Putamen (tissue), 1 donor: ENCODE results near the gene GEMIN4.
"Not testable (repeated sequence)": the region's sequence is repeated elsewhere in the genome, so short reads cannot be mapped to it uniquely, and the experiment has no call there.

Source experiments
- DNase-seq: peaks from one replicate; pipeline ENCODE4 v3.0.0-alpha.2; 2016; ENCODE audit warnings: low spot score

GEMIN4 gene

GRCh38 chr17:778096-778495, 26.0 kb upstream of the GEMIN4 start:
- DNase-seq = no peak

GRCh38 chr17:774313-774584, 22.2 kb upstream of the GEMIN4 start:
- DNase-seq = no peak

- no peak for DNase-seq
Observed at GRCh38 chr17:773467-774312, 21.6 kb upstream of the GEMIN4 start.

- no peak for DNase-seq
Observed at GRCh38 chr17:773016-773415, 21.0 kb upstream of the GEMIN4 start.

GRCh38 chr17:767076-767475, 15.0 kb upstream of the GEMIN4 start:
- DNase-seq = no peak

GRCh38 chr17:760371-760770, 8.3 kb upstream of the GEMIN4 start:
- no peak for DNase-seq

- DNase-seq = no peak
Observed at GRCh38 chr17:759964-760363, 7.9 kb upstream of the GEMIN4 start.

GRCh38 chr17:756010-756567, 4.0 kb upstream of the GEMIN4 start:
- not testable (repeated sequence) for DNase-seq

- not testable (repeated sequence) for DNase-seq
Observed at GRCh38 chr17:755319-755961, 3.4 kb upstream of the GEMIN4 start.

- DNase-seq = no peak
Observed at GRCh38 chr17:753418-753817, 1.4 kb upstream of the GEMIN4 start.

GRCh38 chr17:752620-753219, 656 bp upstream of the GEMIN4 start:
- peak; percentile 26 for DNase-seq

- peak; percentile 8 for DNase-seq
Observed at GRCh38 chr17:751269-752001, 629 bp downstream of the GEMIN4 start.

- no peak for DNase-seq
Observed at GRCh38 chr17:750431-751037, 1.5 kb downstream of the GEMIN4 start.

- not testable (repeated sequence) for DNase-seq
Observed at GRCh38 chr17:749359-749758, 2.7 kb downstream of the GEMIN4 start.

- not testable (repeated sequence) for DNase-seq
Observed at GRCh38 chr17:748604-749003, 3.5 kb downstream of the GEMIN4 start.

- DNase-seq = no peak
Observed at GRCh38 chr17:746783-747629, 5.1 kb downstream of the GEMIN4 start.

GRCh38 chr17:746181-746580, 5.9 kb downstream of the GEMIN4 start:
- DNase-seq = no peak

- no peak for DNase-seq
Observed at GRCh38 chr17:745406-745805, 6.7 kb downstream of the GEMIN4 start.

GRCh38 chr17:744937-745336, 7.1 kb downstream of the GEMIN4 start:
- no peak for DNase-seq

- no peak for DNase-seq
Observed at GRCh38 chr17:743139-743538, 8.9 kb downstream of the GEMIN4 start.
